ENCODE results near the gene MPP2.
"Not testable (repeated sequence)": the region's sequence is repeated elsewhere in the genome, so short reads cannot be mapped to it uniquely, and the experiment has no call there.

Gene MPP2

GRCh38 chr17:43900183-43900857 lies 7.0 kb downstream of the MPP2 start:
- H3K9me3 ChIP-seq (ENCODE audit: control extremely low read depth in 1 of 5, control insufficient read depth in 4 of 5, insufficient read depth in 2 of 5, low read depth in 1 of 5, low read length in 4 of 5), result no peaks in the 10 kb centered on the region
- CTCF ChIA-PET, result interaction anchor here (0.7 to 2.1 kb wide), 4 partner anchors 10 to 141 kb away, joined by 3 to 14 read pairs (median 3); no protein-coding TSS in a partner anchor
- peak; percentile 73 to 91 (median 87) for DNase-seq
- peaks cover 0 to 14% (median 13%) of the 10 kb centered on the region in 4 experiments for H3K4me1 ChIP-seq (ENCODE audit: control extremely low read depth in 1 of 4, control insufficient read depth in 4 of 4, insufficient read depth in 4 of 4, low read length in 3 of 4)
- peaks cover 0 to 15% (median 8%) of the 10 kb centered on the region in 5 experiments for H3K27me3 ChIP-seq (replicated peaks in 2 of 5; ENCODE audit: control insufficient read depth in 4 of 5, insufficient read depth in 5 of 5, low read length in 4 of 5)
- peak overlapping the region; percentile 23 to 72 (median 43) for H3K4me3 ChIP-seq (ENCODE audit: control insufficient read depth in 1 of 7, extremely low read depth in 1 of 7, insufficient read depth in 4 of 7, low read depth in 2 of 7, low read length in 6 of 7)
- WGBS (ENCODE audit: insufficient coverage), result 6% methylated on average over 13 of the region's 31 CpGs
- H3K27ac ChIP-seq (ENCODE audit: insufficient read depth in 1 of 2, low read depth in 1 of 2, low read length in 2 of 2, poor library complexity in 1 of 2, severe bottlenecking in 2 of 2), result no peak overlapping the region
- POLR2A ChIA-PET, result interaction anchor here (0.6 to 0.7 kb wide), 2 partner anchors 208 to 819 kb away, joined by 4 read pairs; no protein-coding TSS in a partner anchor
- H3K36me3 ChIP-seq (ENCODE audit: control insufficient read depth in 4 of 4, insufficient read depth in 4 of 4, low read length in 3 of 4), result no peaks in the 10 kb centered on the region

GRCh38 chr17:43898446-43898845 lies 8.9 kb downstream of the MPP2 start:
- H3K27me3 ChIP-seq (replicated peaks in 2 of 5; ENCODE audit: control insufficient read depth in 4 of 5, insufficient read depth in 5 of 5, low read length in 4 of 5), result peaks cover 0 to 9% (median 0%) of the 10 kb centered on the region in 5 experiments
- no peak for DNase-seq
- WGBS (ENCODE audit: insufficient coverage), result no CpG with 5 or more reads among the region's 1 CpG

GRCh38 chr17:43897831-43898230 lies 9.5 kb downstream of the MPP2 start:
- Histone ChIP-seq H3K36me3 (ENCODE audit: control insufficient read depth in 4 of 4, insufficient read depth in 4 of 4, low read length in 3 of 4) (no peaks in the 10 kb centered on the region), H3K4me1 (ENCODE audit: control extremely low read depth in 1 of 4, control insufficient read depth in 4 of 4, insufficient read depth in 4 of 4, low read length in 3 of 4) (peaks cover 0 to 14% (median 13%) of the 10 kb centered on the region in 4 experiments), H3K27me3 (replicated peaks in 2 of 5; ENCODE audit: control insufficient read depth in 4 of 5, insufficient read depth in 5 of 5, low read length in 4 of 5) (peaks cover 0 to 8% (median 0%) of the 10 kb centered on the region in 5 experiments), H3K27ac (ENCODE audit: insufficient read depth in 1 of 2, low read depth in 1 of 2, low read length in 2 of 2, poor library complexity in 1 of 2, severe bottlenecking in 2 of 2) (no peak overlapping the region), H3K9me3 (ENCODE audit: control extremely low read depth in 1 of 5, control insufficient read depth in 4 of 5, insufficient read depth in 2 of 5, low read depth in 1 of 5, low read length in 4 of 5) (no peaks in the 10 kb centered on the region), H3K4me3 (ENCODE audit: control insufficient read depth in 1 of 7, extremely low read depth in 1 of 7, insufficient read depth in 4 of 7, low read depth in 2 of 7, low read length in 6 of 7) (no peak overlapping the region)
- WGBS (ENCODE audit: insufficient coverage), result 100% methylated on average over 2 of the region's 3 CpGs
- CTCF ChIA-PET, result interaction anchor here (1.4 to 2.1 kb wide), 2 partner anchors 13 to 20 kb away, joined by 11 to 14 read pairs; no protein-coding TSS in a partner anchor
- POLR2A ChIA-PET, result no interaction called here
- no peak for DNase-seq

More at GRCh38 chr17:43898446-43898845, 8.9 kb downstream of the MPP2 start:
- CTCF ChIA-PET, result interaction anchor here (1.4 to 2.1 kb wide), 2 partner anchors 12 to 21 kb away, joined by 11 to 14 read pairs; no protein-coding TSS in a partner anchor
- Histone ChIP-seq H3K4me3 (ENCODE audit: control insufficient read depth in 1 of 7, extremely low read depth in 1 of 7, insufficient read depth in 4 of 7, low read depth in 2 of 7, low read length in 6 of 7) (no peak overlapping the region), H3K27ac (ENCODE audit: insufficient read depth in 1 of 2, low read depth in 1 of 2, low read length in 2 of 2, poor library complexity in 1 of 2, severe bottlenecking in 2 of 2) (no peak overlapping the region), H3K4me1 (ENCODE audit: control extremely low read depth in 1 of 4, control insufficient read depth in 4 of 4, insufficient read depth in 4 of 4, low read length in 3 of 4) (peaks cover 0 to 14% (median 13%) of the 10 kb centered on the region in 4 experiments), H3K9me3 (ENCODE audit: control extremely low read depth in 1 of 5, control insufficient read depth in 4 of 5, insufficient read depth in 2 of 5, low read depth in 1 of 5, low read length in 4 of 5) (no peaks in the 10 kb centered on the region), H3K36me3 (ENCODE audit: control insufficient read depth in 4 of 4, insufficient read depth in 4 of 4, low read length in 3 of 4) (no peaks in the 10 kb centered on the region)
- POLR2A ChIA-PET, result interaction anchor here (1.2 kb wide), 1 partner anchor 45 kb away, joined by 3 read pairs; no protein-coding TSS in a partner anchor

DNA sequence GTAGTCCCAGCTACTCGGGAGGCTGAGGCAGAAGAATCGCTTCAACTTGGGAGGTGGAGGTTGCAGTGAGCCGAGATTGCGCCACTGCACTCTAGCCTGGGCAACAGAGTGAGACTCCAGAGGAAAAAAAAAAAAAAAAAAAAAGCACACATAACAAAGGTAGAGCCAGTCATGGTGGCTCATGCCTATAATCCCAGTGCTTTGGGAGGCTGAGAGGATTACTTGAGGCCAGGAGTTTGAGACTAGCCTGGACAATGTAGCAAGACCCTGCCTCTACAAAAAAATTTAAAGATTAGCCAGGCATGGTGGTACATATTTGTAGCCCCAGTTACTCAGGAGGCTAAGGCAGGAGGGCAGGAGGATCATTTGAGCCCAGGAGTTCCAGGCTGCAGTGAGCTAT lies 12.8 kb downstream of the MPP2 start:
- H3K27me3 ChIP-seq (replicated peaks in 2 of 5; ENCODE audit: control insufficient read depth in 4 of 5, insufficient read depth in 5 of 5, low read length in 4 of 5); POLR2A ChIA-PET; H3K36me3 ChIP-seq (ENCODE audit: control insufficient read depth in 4 of 4, insufficient read depth in 4 of 4, low read length in 3 of 4); H3K4me1 ChIP-seq (ENCODE audit: control extremely low read depth in 1 of 4, control insufficient read depth in 4 of 4, insufficient read depth in 4 of 4, low read length in 3 of 4); H3K27ac ChIP-seq (ENCODE audit: insufficient read depth in 1 of 2, low read depth in 1 of 2, low read length in 2 of 2, poor library complexity in 1 of 2, severe bottlenecking in 2 of 2); H3K9me3 ChIP-seq (ENCODE audit: control extremely low read depth in 1 of 5, control insufficient read depth in 4 of 5, insufficient read depth in 2 of 5, low read depth in 1 of 5, low read length in 4 of 5); H3K4me3 ChIP-seq (ENCODE audit: control insufficient read depth in 1 of 7, extremely low read depth in 1 of 7, insufficient read depth in 4 of 7, low read depth in 2 of 7, low read length in 6 of 7); DNase-seq: not testable (repeated sequence)
- no CpG with 5 or more reads among the region's 4 CpGs for WGBS (ENCODE audit: insufficient coverage)
- CTCF ChIA-PET, result interaction anchor here (1.4 to 1.5 kb wide), 2 partner anchors 9 to 15 kb away, joined by 4 read pairs; no protein-coding TSS in a partner anchor

DNA sequence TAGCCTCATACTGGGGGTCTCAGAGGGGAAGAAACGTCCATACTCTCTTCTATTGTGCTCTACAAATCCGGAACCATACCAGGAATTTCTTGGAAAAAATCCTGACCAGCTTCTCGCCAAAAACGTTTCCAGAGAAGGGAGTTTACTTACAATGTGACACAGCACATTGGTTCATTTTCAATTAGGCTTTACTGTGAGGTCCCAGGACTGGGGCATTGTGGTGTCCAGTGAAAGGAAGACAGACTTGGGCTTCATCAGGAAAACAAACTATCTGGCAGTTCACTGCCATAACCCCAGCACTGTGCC lies 14.7 kb downstream of the MPP2 start:
- H3K36me3 ChIP-seq (ENCODE audit: control insufficient read depth in 4 of 4, insufficient read depth in 4 of 4, low read length in 3 of 4), result no peaks in the 10 kb centered on the region
- ChIA-PET CTCF (interaction anchor here (1.1 to 2.7 kb wide), 5 partner anchors 11 to 21 kb away, joined by 3 to 9 read pairs (median 6); no protein-coding TSS in a partner anchor), POLR2A (no interaction called here)
- H3K4me1 ChIP-seq (ENCODE audit: control extremely low read depth in 1 of 4, control insufficient read depth in 4 of 4, insufficient read depth in 4 of 4, low read length in 3 of 4), result no peaks in the 10 kb centered on the region
- WGBS (ENCODE audit: insufficient coverage), result 89% methylated on average over 4 of the region's 4 CpGs
- H3K4me3 ChIP-seq (ENCODE audit: control insufficient read depth in 1 of 7, extremely low read depth in 1 of 7, insufficient read depth in 4 of 7, low read depth in 2 of 7, low read length in 6 of 7), result no peak overlapping the region
- H3K27me3 ChIP-seq (replicated peaks in 2 of 5; ENCODE audit: control insufficient read depth in 4 of 5, insufficient read depth in 5 of 5, low read length in 4 of 5), result peaks cover 0 to 2% (median 0%) of the 10 kb centered on the region in 5 experiments
- H3K9me3 ChIP-seq (ENCODE audit: control extremely low read depth in 1 of 5, control insufficient read depth in 4 of 5, insufficient read depth in 2 of 5, low read depth in 1 of 5, low read length in 4 of 5), result no peaks in the 10 kb centered on the region
- H3K27ac ChIP-seq (ENCODE audit: insufficient read depth in 1 of 2, low read depth in 1 of 2, low read length in 2 of 2, poor library complexity in 1 of 2, severe bottlenecking in 2 of 2), result no peak overlapping the region
- no peak for DNase-seq

- Histone ChIP-seq H3K4me3 (ENCODE audit: control insufficient read depth in 1 of 7, extremely low read depth in 1 of 7, insufficient read depth in 4 of 7, low read depth in 2 of 7, low read length in 6 of 7) (no peak overlapping the region), H3K27ac (ENCODE audit: insufficient read depth in 1 of 2, low read depth in 1 of 2, low read length in 2 of 2, poor library complexity in 1 of 2, severe bottlenecking in 2 of 2) (no peak overlapping the region), H3K36me3 (ENCODE audit: control insufficient read depth in 4 of 4, insufficient read depth in 4 of 4, low read length in 3 of 4) (no peaks in the 10 kb centered on the region), H3K9me3 (ENCODE audit: control extremely low read depth in 1 of 5, control insufficient read depth in 4 of 5, insufficient read depth in 2 of 5, low read depth in 1 of 5, low read length in 4 of 5) (no peaks in the 10 kb centered on the region), H3K27me3 (replicated peaks in 2 of 5; ENCODE audit: control insufficient read depth in 4 of 5, insufficient read depth in 5 of 5, low read length in 4 of 5) (peaks cover 0 to 2% (median 0%) of the 10 kb centered on the region in 5 experiments), H3K4me1 (ENCODE audit: control extremely low read depth in 1 of 4, control insufficient read depth in 4 of 4, insufficient read depth in 4 of 4, low read length in 3 of 4) (no peaks in the 10 kb centered on the region)
- CTCF ChIA-PET, result interaction anchor here (1.1 to 2.7 kb wide), 5 partner anchors 12 to 22 kb away, joined by 3 to 9 read pairs (median 6); no protein-coding TSS in a partner anchor
- 86% methylated on average over 4 of the region's 5 CpGs for WGBS (ENCODE audit: insufficient coverage)
- no peak for DNase-seq
- POLR2A ChIA-PET, result interaction anchor here (0.7 kb wide), 1 partner anchor 286 kb away, joined by 3 read pairs; no protein-coding TSS in a partner anchor
These were observed 15.3 kb downstream of the MPP2 start for GRCh38 chr17:43891851-43892646.

All from common myeloid progenitor, CD34-positive (primary cell).